Activated gamma-delta T cell treated with Interleukin-2 at 50 U/mL for 16 hours (primary cell): Measurements from ENCODE around the gene MYO16.
"Not testable (repeated sequence)": the region's sequence is repeated elsewhere in the genome, so short reads cannot be mapped to it uniquely, and the experiment has no call there.

ENCODE experiments used
- DNase-seq: peaks from one replicate; pipeline ENCODE4 v3.0.0-alpha.2; 2020

The MYO16 gene

DNA sequence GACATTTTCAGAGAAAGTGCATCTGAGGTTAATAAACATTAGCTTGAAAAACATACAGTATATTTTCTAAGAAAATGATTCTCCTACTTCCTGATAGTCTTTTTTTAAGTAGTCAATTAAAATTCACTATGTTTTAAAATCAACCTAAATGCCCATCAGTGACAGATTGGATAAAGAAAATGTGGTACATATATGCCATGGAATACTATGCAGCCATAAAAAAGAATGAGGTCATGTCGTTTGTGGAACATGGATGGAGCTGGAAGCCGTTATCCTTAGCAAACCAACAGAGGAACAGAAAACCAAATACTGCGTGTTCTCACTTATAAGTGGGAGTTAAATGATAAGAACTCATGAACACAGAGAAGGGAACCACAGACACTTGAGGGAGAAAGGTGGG is 462.8 kb downstream of the MYO16 start:
- not testable (repeated sequence) for DNase-seq

DNA sequence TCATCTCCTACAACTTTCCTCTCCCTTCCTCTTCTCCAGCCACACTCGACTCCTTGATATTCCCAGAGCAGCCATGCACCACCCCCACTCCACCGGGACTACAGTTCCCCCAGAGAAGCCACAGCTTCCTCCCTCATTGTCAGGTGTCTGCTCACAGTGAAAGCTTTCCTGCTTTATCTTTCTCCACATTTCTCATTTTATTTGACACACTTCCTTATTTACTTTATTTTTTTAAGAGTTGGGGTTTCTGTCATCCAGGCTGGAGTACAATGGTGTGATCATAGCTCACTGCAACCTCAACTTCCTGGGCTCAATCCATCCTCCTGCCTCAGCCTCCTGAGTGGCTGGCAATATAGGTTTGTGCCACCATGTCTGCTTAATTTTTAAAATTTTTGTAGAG is 464.6 kb downstream of the MYO16 start:
- DNase-seq: no peak

DNA sequence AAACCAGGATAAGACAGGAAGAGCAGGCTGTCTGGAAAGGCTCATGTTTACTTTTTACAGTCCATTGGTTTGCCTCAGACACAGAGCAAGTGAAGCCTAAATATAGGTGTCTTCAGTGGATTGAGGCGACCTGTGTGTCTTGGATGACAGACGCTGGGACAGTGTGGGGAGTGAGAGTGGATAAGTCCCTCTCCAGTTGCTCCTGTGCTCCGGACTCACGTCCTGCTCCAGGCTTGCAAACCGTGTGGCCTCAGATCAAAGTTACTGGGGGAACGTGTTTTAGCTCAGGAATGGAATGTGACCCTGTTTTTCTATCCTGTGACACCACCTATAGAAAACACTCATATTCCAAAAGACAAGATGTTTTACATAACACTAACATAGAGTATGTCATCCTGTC is 465.7 kb downstream of the MYO16 start:
- no peak for DNase-seq

GRCh38 chr13:109096101-109096500 is 466.7 kb downstream of the MYO16 start:
- DNase-seq: no peak

DNA sequence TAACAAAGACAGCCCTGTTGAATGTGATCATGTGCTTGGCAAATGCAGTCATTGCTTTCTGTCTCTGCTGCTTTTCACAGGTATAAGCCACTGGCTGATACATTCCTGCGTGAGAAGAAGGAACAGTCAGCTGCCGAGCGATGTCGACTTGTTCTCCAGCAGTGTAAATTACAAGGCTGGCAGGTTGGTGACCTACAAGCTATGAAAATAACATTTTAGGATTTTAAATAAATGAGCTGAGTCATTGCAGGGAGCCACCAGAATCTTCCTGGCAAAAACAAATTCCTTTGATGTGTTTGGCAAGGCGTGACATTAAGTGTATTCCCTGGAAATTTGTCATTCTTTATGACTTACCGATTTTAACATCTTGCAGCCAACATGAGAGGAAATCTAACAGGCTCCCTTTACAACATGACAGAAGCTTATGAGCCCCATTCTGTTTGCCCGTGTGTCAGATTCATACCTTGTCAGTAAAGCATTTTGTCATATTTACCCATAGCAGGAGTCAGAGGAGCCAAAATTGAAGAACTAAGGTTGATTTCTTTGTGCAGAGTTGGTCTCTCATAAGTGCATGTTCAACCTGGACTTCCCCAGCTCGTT is 471.4 kb downstream of the MYO16 start:
- no peak for DNase-seq

DNA sequence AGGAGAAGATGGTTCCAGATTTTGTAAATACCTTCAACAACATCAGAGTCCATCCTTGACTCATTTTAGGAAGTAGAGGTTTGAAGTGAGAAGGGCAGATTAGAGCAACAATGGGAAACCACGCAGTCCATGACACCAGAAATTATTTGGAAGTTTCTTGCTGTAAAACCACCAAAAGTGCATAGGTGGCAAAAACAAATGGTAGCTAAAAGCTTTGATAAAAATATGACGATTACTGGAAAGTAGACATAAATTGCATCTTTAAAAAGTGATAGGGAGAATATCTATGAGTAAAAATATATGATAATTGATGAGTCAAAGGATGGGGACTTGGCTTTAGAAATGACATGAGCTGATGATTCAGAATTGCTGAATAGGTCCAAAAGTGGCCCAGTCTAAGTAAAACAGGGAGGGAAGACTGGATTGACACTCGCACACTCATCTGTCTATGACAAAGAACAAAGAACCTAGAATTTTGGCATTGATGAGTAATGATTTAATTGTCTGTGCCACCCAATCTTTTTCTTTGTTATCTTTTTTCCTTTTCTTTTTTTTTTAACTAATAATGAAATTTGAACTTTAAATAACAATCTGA is 472.2 kb downstream of the MYO16 start:
- DNase-seq: no peak

GRCh38 chr13:109105899-109106298 is 476.5 kb downstream of the MYO16 start:
- no peak for DNase-seq

- DNase-seq: no peak
Observed at GRCh38 chr13:109110159-109110558, 480.7 kb downstream of the MYO16 start.

- no peak for DNase-seq
Observed at GRCh38 chr13:109111141-109111540, 481.7 kb downstream of the MYO16 start.

DNA sequence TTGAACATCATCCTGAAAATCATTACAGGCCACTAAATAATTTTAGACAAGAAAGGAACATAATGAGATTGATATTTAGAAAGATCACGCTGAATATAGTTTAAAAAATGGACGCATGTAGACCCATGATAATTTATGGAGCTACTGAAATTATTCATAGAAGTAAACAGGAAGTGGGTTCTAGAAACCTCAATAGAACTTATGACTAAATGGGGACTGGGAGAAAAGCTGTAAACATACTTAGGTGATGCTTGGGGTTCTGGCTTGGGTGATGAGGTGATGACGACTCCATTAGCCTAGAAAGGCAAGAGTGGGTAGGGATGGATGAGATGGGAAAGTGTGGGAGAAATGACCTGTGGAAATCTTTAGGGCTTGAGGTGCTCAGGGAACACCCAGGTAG is 484.0 kb downstream of the MYO16 start:
- DNase-seq: no peak

DNA sequence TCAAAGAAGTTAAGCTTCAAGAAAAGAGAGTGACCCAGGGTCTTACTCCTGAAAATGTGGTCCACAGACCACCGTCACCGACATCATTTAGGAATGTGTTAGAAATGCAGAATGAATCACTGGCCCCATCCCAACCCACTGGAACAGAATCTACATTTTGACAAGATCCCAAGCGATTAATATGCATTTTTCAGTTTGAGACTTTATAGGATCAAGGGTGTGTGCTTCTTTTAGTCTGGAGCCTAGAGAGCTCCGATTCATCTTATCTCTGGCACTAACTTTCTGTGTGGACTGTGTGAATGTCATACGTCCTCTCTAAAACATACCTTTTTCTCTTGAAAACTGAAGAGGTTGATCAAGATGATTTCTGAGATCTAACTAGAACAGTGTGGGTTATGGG is 484.8 kb downstream of the MYO16 start:
- no peak for DNase-seq

GRCh38 chr13:109114991-109115390 is 485.6 kb downstream of the MYO16 start:
- no peak for DNase-seq

DNA sequence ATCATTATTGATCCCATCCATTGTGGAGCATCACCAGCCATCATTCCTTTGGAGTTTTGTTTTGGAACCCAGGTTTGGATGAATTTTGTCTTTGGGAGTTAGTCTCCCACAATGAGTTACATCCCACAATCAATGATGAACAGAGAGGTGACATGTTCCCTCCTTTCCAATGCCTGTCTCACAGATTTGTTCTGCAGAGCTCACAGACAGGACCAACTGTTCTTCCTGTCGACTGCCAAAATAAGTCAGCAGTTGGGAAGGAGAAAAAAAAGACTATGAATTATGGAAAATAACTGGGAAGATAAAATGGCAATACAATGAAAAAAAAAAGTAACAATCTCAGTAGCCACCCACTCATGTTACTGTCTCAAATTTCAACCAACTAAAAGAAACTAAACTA is 489.1 kb downstream of the MYO16 start:
- DNase-seq: no peak

GRCh38 chr13:109119896-109120295 is 490.5 kb downstream of the MYO16 start:
- DNase-seq: no peak

- DNase-seq: no peak
Observed at GRCh38 chr13:109121826-109122225, 492.4 kb downstream of the MYO16 start.

- no peak for DNase-seq
Observed at GRCh38 chr13:109123971-109124370, 494.6 kb downstream of the MYO16 start.

GRCh38 chr13:109126178-109126577 is 496.8 kb downstream of the MYO16 start:
- DNase-seq: no peak

- no peak for DNase-seq
Observed at GRCh38 chr13:109126891-109127641, 497.7 kb downstream of the MYO16 start.

- no peak for DNase-seq
Observed at GRCh38 chr13:109128121-109128520, 498.7 kb downstream of the MYO16 start.

- no peak for DNase-seq
Observed at GRCh38 chr13:109130093-109130835, 500.9 kb downstream of the MYO16 start.

DNA sequence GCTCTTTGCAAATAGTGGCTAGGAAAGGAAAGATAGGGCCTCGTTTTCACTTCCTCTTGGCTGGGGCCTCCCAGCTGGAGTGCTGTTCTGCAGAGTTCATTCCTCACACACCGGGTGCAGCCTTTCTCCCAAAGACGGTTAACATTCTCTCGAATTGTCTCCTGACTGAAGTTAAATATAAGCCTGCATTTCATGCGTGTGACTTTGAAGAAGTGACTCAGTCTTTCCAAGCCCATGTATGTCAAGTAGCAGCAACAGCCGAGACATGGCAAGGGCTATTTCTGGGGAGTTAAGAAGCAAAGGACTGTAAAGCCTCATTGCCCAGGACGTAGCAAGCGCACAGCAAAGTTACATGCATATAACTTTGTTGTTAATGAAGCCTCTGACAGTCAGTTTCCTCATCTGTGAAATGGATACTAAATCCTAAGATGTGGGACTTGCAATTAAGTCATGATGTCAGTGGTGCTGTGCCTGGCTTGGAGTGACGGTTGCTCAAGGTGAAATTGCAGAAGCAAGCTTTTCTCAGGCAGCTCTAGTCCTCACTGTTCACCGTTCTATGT is 502.4 kb downstream of the MYO16 start:
- DNase-seq: no peak

DNA sequence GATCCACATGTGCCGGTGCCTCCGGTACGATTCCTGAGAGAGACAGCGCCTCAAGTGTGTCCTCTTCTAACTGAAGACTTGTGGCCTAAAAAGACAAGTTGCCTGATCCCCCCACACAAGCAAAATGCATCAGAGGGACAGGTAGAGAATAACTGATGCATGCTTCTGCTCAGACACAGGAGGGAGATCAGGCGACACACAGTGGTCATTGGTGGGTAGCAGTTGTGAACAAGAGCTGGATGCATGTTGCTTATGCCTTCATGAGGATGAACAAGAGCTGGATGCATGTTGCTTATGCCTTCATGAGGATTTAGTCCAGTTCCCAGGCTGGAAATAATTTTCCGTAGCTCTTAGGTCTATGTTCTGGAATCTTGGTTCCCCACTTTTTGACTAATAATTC is 505.6 kb downstream of the MYO16 start:
- DNase-seq: no peak

GRCh38 chr13:109136873-109137272 is 507.5 kb downstream of the MYO16 start:
- DNase-seq: no peak
